Lower leg skin (tissue), 3 donors: ENCODE results near the gene C1QTNF12.

ENCODE experiments used
- POLR2A ChIP-seq, 2 donors: fragments of 450-650 bp; IDR thresholded peaks; one replicate each; pipeline ENCODE4 v1.6.1; 2016 to 2017; ENCODE audit warnings: antibody characterized with exemption in 2 of 2, mild to moderate bottlenecking in 1 of 2, moderate library complexity in 1 of 2
- TF ChIP-seq, protein P1 (sequence below), 3 donors: fragments of 450-650 bp; IDR thresholded peaks; one replicate each; pipeline ENCODE4 v1.5.1; 2016; ENCODE audit warnings: antibody characterized with exemption in 3 of 3, mild to moderate bottlenecking in 3 of 3, moderate library complexity in 2 of 3

DNA sequence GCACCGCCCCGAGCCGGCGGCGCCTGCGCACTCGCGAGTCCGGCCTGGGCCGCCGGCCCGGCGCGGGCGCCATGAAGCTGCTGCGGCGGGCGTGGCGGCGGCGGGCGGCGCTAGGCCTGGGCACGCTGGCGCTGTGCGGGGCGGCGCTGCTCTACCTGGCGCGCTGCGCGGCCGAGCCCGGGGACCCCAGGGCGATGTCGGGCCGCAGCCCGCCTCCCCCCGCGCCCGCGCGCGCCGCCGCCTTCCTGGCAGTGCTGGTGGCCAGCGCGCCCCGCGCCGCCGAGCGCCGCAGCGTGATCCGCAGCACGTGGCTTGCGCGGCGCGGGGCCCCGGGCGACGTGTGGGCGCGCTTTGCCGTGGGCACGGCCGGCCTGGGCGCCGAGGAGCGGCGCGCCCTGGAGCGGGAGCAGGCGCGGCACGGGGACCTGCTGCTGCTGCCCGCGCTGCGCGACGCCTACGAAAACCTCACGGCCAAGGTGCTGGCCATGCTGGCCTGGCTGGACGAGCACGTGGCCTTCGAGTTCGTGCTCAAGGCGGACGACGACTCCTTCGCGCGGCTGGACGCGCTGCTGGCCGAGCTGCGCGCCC, 14.2 kb downstream of the C1QTNF12 start, which contains the start of gene B3GALT6:
- TF ChIP-seq POLR2A (IDR thresholded peaks at IDR 0.05), result no peak
- TF ChIP-seq, protein P1, sequence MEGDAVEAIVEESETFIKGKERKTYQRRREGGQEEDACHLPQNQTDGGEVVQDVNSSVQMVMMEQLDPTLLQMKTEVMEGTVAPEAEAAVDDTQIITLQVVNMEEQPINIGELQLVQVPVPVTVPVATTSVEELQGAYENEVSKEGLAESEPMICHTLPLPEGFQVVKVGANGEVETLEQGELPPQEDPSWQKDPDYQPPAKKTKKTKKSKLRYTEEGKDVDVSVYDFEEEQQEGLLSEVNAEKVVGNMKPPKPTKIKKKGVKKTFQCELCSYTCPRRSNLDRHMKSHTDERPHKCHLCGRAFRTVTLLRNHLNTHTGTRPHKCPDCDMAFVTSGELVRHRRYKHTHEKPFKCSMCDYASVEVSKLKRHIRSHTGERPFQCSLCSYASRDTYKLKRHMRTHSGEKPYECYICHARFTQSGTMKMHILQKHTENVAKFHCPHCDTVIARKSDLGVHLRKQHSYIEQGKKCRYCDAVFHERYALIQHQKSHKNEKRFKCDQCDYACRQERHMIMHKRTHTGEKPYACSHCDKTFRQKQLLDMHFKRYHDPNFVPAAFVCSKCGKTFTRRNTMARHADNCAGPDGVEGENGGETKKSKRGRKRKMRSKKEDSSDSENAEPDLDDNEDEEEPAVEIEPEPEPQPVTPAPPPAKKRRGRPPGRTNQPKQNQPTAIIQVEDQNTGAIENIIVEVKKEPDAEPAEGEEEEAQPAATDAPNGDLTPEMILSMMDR (IDR thresholded peaks at IDR 0.05), result no peak
